Neural cell (in vitro differentiated cells): ENCODE measurements around the gene AGPAT4. TPM values are rescaled to one million over a fixed set of nuclear protein-coding genes. Genes with fewer than 3 reads are reported as not detected.

Source experiments
- H2AFZ ChIP-seq: fragments of 200-600, 300-800 bp; sonication (generic), shearing (Covaris generic); 2 replicates; pipeline ENCODE4 v1.6.0; 2014; ENCODE audit warnings: low read depth, mild to moderate bottlenecking, antibody characterized with exemption, low read length, moderate library complexity
- H3F3A ChIP-seq: fragments of 200-600 bp; shearing (Covaris generic); 2 replicates; pipeline ENCODE4 v1.6.1; 2016; ENCODE audit warnings: mild to moderate bottlenecking, moderate library complexity, mixed read lengths, antibody characterized with exemption, low read length; ENCODE audit not compliant: insufficient read depth, poor library complexity, severe bottlenecking
- H3K27ac ChIP-seq: fragments of 200-600, 300-800 bp; sonication (generic), shearing (Covaris generic); 2 replicates; pipeline ENCODE4 v1.5.1; 2014; ENCODE audit warnings: mild to moderate bottlenecking, low read length, moderate library complexity
- H3K27me3 ChIP-seq: fragments of 300-800, 200-600 bp; sonication (generic), shearing (Covaris generic); 2 replicates; pipeline ENCODE4 v1.6.0; 2014; ENCODE audit warnings: mild to moderate bottlenecking, low read depth, low read length, moderate library complexity; ENCODE audit not compliant: insufficient read depth
- H3K36me3 ChIP-seq: fragments of 300-800, 200-600 bp; sonication (generic), shearing (Covaris generic); 2 replicates; pipeline ENCODE4 v1.5.1; 2014; ENCODE audit warnings: mild to moderate bottlenecking, antibody characterized with exemption, low read length, moderate library complexity; ENCODE audit not compliant: insufficient read depth
- H3K4me2 ChIP-seq: fragments of 300-800, 200-600 bp; sonication (generic), shearing (Covaris generic); 2 replicates; pipeline ENCODE4 v1.6.0; 2014; ENCODE audit warnings: mild to moderate bottlenecking, low read length
- H3K4me3 ChIP-seq: fragments of 300-800, 200-600 bp; sonication (generic), shearing (Covaris generic); 2 replicates; pipeline ENCODE4 v1.5.1; 2014; ENCODE audit warnings: mild to moderate bottlenecking, low read length, moderate library complexity
- H3K79me2 ChIP-seq: fragments of 200-600 bp; shearing (Covaris generic); replicated peaks from 2 replicates; pipeline ENCODE4 v1.6.0; 2014; ENCODE audit warnings: mild to moderate bottlenecking, low read length, moderate library complexity; ENCODE audit not compliant: insufficient read depth
- H3K9ac ChIP-seq: fragments of 300-800, 200-600 bp; sonication (generic), shearing (Covaris generic); 2 replicates; pipeline ENCODE4 v1.6.1; 2016; ENCODE audit warnings: mild to moderate bottlenecking, low read length, mixed read lengths
- H3K9me2 ChIP-seq: fragments of 200-600 bp; shearing (Covaris generic); 2 replicates; pipeline ENCODE4 v1.6.1; 2016; ENCODE audit warnings: mild to moderate bottlenecking, low read length, mixed read lengths; ENCODE audit not compliant: insufficient read depth
- H3K9me3 ChIP-seq: fragments of 200-600, 300-800 bp; sonication (generic), shearing (Covaris generic); 2 replicates; pipeline ENCODE4 v1.6.1; 2016; ENCODE audit warnings: mild to moderate bottlenecking, mixed run types, low read length, moderate library complexity, mixed read lengths
- H4K20me1 ChIP-seq: fragments of 200-600 bp; shearing (Covaris generic); 2 replicates; pipeline ENCODE4 v1.6.1; 2016; ENCODE audit warnings: mild to moderate bottlenecking, mixed run types; ENCODE audit not compliant: insufficient read depth
- CTCF ChIP-seq: fragments of 450-650 bp; IDR thresholded peaks from 2 replicates; pipeline ENCODE4 v1.5.1; 2014; ENCODE audit warnings: antibody characterized with exemption, mild to moderate bottlenecking, moderate library complexity; ENCODE audit not compliant: poor library complexity, severe bottlenecking
- EP300 ChIP-seq: fragments of 450-650 bp; conservative IDR thresholded peaks from 2 replicates; pipeline ENCODE4 v1.6.1; 2014; ENCODE audit warnings: antibody characterized with exemption, mild to moderate bottlenecking, moderate library complexity; ENCODE audit not compliant: poor library complexity, severe bottlenecking
- EZH2 ChIP-seq: fragments of 200-600, 300-800 bp; shearing (Covaris generic), sonication (generic); IDR thresholded peaks from 2 replicates; pipeline ENCODE4 v1.6.1; 2014; ENCODE audit warnings: antibody characterized with exemption, low read length, borderline replicate concordance, mild to moderate bottlenecking; ENCODE audit not compliant: insufficient read depth, poor library complexity, severe bottlenecking
- MXI1 ChIP-seq: fragments of 450-650 bp; conservative IDR thresholded peaks from 2 replicates; pipeline ENCODE4 v1.6.1; 2014; ENCODE audit warnings: antibody characterized with exemption, mild to moderate bottlenecking; ENCODE audit not compliant: poor library complexity, severe bottlenecking
- POLR2AphosphoS5 ChIP-seq: IDR thresholded peaks from 2 replicates; pipeline ENCODE4 v1.6.1; 2012
- RAD21 ChIP-seq: fragments of 450-650 bp; conservative IDR thresholded peaks from 2 replicates; pipeline ENCODE4 v1.6.1; 2014; ENCODE audit warnings: antibody characterized with exemption, mild to moderate bottlenecking, moderate library complexity
- REST ChIP-seq: IDR thresholded peaks from 2 replicates; pipeline ENCODE4 v1.6.1; 2012; ENCODE audit warnings: borderline replicate concordance
- SMC3 ChIP-seq: fragments of 450-650 bp; conservative IDR thresholded peaks from 2 replicates; pipeline ENCODE4 v1.6.1; 2014; ENCODE audit warnings: antibody characterized with exemption, mild to moderate bottlenecking, moderate library complexity; ENCODE audit not compliant: poor library complexity
- TAF1 ChIP-seq: IDR thresholded peaks from 2 replicates; pipeline ENCODE4 v1.6.1; 2012; ENCODE audit warnings: low read depth
- polyA plus RNA-seq: library from polyadenylated mRNA; depleted of rRNA; stranded (reverse); fragments of >200 nt; gene quantifications from 2 replicates; pipeline ENCODE4 v1.2.3, GENCODE V29; 2014

The AGPAT4 gene
- polyA plus RNA-seq, 1 donor from 2014 or later = 42.6 TPM

GRCh38 chr6:161237176-161237575 lies 36.7 kb downstream of the AGPAT4 start:
- no peak overlapping the region for H3K9ac ChIP-seq
- peaks cover 76% of the 10 kb centered on the region for H3K79me2 ChIP-seq
- no peaks in the 10 kb centered on the region for H3F3A ChIP-seq
- TF ChIP-seq REST (no peak), RAD21 (no peak), TAF1 (no peak), SMC3 (no peak), EZH2 (no peak), CTCF (no peak), POLR2AphosphoS5 (no peak), EP300 (no peak), MXI1 (no peak)
- no peaks in the 10 kb centered on the region for H3K9me2 ChIP-seq
- no peak overlapping the region for H3K4me2 ChIP-seq
- H4K20me1 ChIP-seq = no peaks in the 10 kb centered on the region
- no peak overlapping the region for H2AFZ ChIP-seq
- H3K36me3 ChIP-seq = no peaks in the 10 kb centered on the region
- no peak overlapping the region for H3K4me3 ChIP-seq
- no peak overlapping the region for H3K27ac ChIP-seq
- H3K9me3 ChIP-seq = no peaks in the 10 kb centered on the region
- H3K27me3 ChIP-seq = no peaks in the 10 kb centered on the region

- Histone ChIP-seq H3K79me2 (peaks cover 78% of the 10 kb centered on the region), H3K27ac (no peak overlapping the region), H3K4me2 (no peak overlapping the region), H4K20me1 (no peaks in the 10 kb centered on the region), H3K9me2 (no peaks in the 10 kb centered on the region), H3K27me3 (no peaks in the 10 kb centered on the region), H3K4me3 (no peak overlapping the region), H3K9me3 (no peaks in the 10 kb centered on the region), H3F3A (no peaks in the 10 kb centered on the region), H3K36me3 (peaks cover 5% of the 10 kb centered on the region), H3K9ac (no peak overlapping the region), H2AFZ (no peak overlapping the region)
- TF ChIP-seq TAF1 (no peak), RAD21 (no peak), CTCF (no peak), POLR2AphosphoS5 (no peak), MXI1 (no peak), REST (no peak)
These were observed 37.9 kb downstream of the AGPAT4 start for GRCh38 chr6:161235776-161236633.
